ENCODE results near the gene PRPF38B.

DNA sequence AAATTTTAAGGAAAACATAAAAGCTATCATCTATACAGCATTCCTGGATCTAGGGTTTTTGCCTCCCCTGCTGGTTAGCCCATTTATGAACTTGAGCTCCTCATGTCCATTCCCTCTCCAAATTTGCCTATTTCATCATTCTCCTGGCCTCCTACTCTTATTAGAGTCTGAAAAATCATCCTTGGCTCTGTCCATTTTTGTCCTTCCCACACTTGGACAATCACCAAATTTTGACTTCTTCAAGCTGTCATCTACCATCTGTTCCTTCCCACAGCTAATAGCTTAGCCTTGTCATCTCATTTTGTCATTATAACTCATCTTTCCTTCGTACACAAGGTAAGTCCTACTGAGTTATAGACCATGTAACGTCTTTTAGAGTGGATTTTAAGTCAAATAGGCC lies 29.0 kb upstream of the PRPF38B start:
- TF ChIP-seq CTCF (IDR thresholded peaks at IDR 0.05; ENCODE audit: low read length) (no peak), EZH2 (optimal IDR thresholded peaks at IDR 0.05; ENCODE audit: low read depth, low read length) (no peak), EZH2phosphoT487 (IDR thresholded peaks at IDR 0.05; ENCODE audit: low read length) (no peak)

Measured in MM.1S (cell line).